Ascending aorta (tissue), 2 donors: ENCODE measurements around the gene AMN. TPM values are rescaled to one million over a fixed set of nuclear protein-coding genes. Genes with fewer than 3 reads are reported as not detected.
"Not testable (repeated sequence)": the region's sequence is repeated elsewhere in the genome, so short reads cannot be mapped to it uniquely, and the experiment has no call there.

Experiments
- DNase-seq, 2 donors: peaks; one replicate each; pipeline ENCODE4 v3.0.0-alpha.2; 2019; ENCODE audit warnings: low spot score in 2 of 2
- H3K27ac ChIP-seq, 2 donors: fragments of 200-600 bp; sonication (generic); one replicate each; pipeline ENCODE4 v1.5.1; 2016 to 2017; ENCODE audit warnings: mild to moderate bottlenecking in 1 of 2
- H3K27me3 ChIP-seq: fragments of 200-600 bp; sonication (generic); one replicate; pipeline ENCODE4 v1.5.1; 2017
- H3K36me3 ChIP-seq, 2 donors: fragments of 200-600 bp; sonication (generic); one replicate each; pipeline ENCODE4 v1.5.1; 2016
- H3K4me1 ChIP-seq, 2 donors: fragments of 200-600 bp; sonication (generic); one replicate each; pipeline ENCODE4 v1.5.1; 2016 to 2017; ENCODE audit warnings: mild to moderate bottlenecking in 1 of 2
- H3K4me3 ChIP-seq, 2 donors: fragments of 200-600 bp; sonication (generic); one replicate each; pipeline ENCODE4 v1.5.1; 2016 to 2017; ENCODE audit warnings: mild to moderate bottlenecking in 1 of 2
- H3K9me3 ChIP-seq, 2 donors: fragments of 200-600 bp; sonication (generic); one replicate each; pipeline ENCODE4 v1.5.1; 2016
- intact Hi-C: fragments of 100-400 bp; cut with DNase I; formaldehyde crosslinking; loops from one replicate; pipeline ENCODE4 v1.15.1; 2023
- total RNA-seq: library from RNA; depleted of rRNA; stranded (reverse); fragments of >200 nt; gene quantifications from one replicate; pipeline ENCODE4 v1.1.0, GENCODE V29; 2016
- TF ChIP-seq, protein P1 (sequence below), 3 experiments: fragments of 200-600 bp in 2 of 3; fragments of 450-650 bp in 1 of 3; sonication (generic) in 2 of 3; IDR thresholded peaks; one replicate each; pipeline ENCODE4 v1.5.1; 2016 to 2019; ENCODE audit warnings: antibody characterized with exemption in 3 of 3, mild to moderate bottlenecking in 1 of 3, moderate library complexity in 1 of 3

The AMN gene
- total RNA-seq = 0.32 TPM

DNA sequence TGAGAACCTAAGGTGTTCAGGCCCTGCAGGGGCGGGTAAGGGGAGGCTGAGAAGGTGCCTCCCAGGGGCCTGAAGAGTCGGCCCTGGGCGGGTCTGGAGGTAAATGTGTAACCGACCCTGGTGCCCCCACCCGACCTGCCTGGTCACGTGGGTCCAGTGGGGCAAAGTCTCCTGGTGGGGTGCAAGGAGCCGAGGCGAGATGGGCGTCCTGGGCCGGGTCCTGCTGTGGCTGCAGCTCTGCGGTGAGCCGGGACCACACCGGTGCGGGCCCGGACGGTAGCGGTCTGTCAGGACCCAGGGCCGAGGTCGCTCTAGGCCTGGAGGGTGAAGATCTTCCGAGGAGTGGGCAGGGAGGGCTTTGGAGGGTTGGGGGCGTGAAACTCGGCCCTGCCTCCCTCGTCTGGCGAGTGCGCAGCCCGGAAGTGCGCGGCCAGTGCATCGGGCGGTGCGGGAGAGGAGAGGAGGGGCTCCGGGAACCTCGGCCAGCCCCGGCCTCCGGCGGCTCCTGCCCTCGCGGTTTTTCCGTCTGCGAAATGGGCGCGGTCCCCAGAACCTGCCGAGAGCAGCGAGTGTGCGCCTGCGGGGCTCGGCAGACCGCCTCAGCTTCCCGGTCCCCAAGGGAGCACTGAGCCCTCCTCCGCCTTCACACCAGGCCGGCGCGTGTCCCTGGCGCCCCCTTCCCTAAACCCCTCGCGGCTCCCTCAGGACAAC, at the start of gene AMN:
Gene AMN, plus strand, starts transcription at position 174 of the 711 bp plus-strand sequence. Its CDS starts 26 bp downstream, at position 200.
- H3K4me1 ChIP-seq = peaks cover 0 to 3% of the 10 kb centered on the region in 2 donors
- no peaks in the 10 kb centered on the region for H3K27me3 ChIP-seq
- peak within 1 kb of the TSS in 1 of 2 donors; percentile 29 for H3K4me3 ChIP-seq
- no peaks in the 10 kb centered on the region for H3K36me3 ChIP-seq
- TF ChIP-seq, protein P1, sequence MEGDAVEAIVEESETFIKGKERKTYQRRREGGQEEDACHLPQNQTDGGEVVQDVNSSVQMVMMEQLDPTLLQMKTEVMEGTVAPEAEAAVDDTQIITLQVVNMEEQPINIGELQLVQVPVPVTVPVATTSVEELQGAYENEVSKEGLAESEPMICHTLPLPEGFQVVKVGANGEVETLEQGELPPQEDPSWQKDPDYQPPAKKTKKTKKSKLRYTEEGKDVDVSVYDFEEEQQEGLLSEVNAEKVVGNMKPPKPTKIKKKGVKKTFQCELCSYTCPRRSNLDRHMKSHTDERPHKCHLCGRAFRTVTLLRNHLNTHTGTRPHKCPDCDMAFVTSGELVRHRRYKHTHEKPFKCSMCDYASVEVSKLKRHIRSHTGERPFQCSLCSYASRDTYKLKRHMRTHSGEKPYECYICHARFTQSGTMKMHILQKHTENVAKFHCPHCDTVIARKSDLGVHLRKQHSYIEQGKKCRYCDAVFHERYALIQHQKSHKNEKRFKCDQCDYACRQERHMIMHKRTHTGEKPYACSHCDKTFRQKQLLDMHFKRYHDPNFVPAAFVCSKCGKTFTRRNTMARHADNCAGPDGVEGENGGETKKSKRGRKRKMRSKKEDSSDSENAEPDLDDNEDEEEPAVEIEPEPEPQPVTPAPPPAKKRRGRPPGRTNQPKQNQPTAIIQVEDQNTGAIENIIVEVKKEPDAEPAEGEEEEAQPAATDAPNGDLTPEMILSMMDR (IDR thresholded peaks at IDR 0.05) = no peak
- no peak within 1 kb of the TSS for H3K27ac ChIP-seq
- intact Hi-C loops = no loop called here
- no peaks in the 10 kb centered on the region for H3K9me3 ChIP-seq
- no peak for DNase-seq

DNA sequence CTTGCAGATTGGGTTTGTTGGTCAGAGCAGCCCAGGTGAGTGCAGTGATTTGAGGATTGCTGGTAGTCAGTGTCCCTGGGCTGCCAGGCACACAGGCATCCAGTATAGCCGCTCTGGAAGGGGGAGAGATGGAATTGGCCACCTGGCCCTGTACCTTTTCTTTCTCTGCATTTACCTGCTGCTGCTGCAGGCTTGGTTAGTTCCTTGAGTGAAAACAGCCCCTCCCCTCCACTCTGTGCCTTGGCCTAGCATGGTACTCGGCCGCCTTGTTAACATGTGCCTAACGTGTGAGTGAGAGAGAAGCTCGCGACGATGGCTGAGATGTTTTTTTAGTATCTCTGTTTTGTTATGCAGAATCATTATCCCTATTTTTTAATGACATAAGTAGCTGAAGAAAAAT, 49.3 kb upstream of the AMN start:
- H3K9me3 ChIP-seq = no peaks in the 10 kb centered on the region
- DNase-seq = no peak
- intact Hi-C loops = no loop called here

GRCh38 chr14:102873546-102874061, 48.9 kb upstream of the AMN start:
- no peak for DNase-seq
- intact Hi-C loops = no loop called here
- no peak overlapping the region for H3K4me3 ChIP-seq
- H3K9me3 ChIP-seq = no peaks in the 10 kb centered on the region
- no peaks in the 10 kb centered on the region for H3K27me3 ChIP-seq
- peaks cover 3 to 30% of the 10 kb centered on the region in 2 donors for H3K36me3 ChIP-seq
- TF ChIP-seq, protein P1 (IDR thresholded peaks at IDR 0.05) = no peak
- H3K27ac ChIP-seq = no peak overlapping the region
- H3K4me1 ChIP-seq = no peaks in the 10 kb centered on the region

More for the DNA sequence above, 49.3 kb upstream of the AMN start:
- Histone ChIP-seq H3K4me1 (no peaks in the 10 kb centered on the region), H3K36me3 (peaks cover 3 to 30% of the 10 kb centered on the region in 2 donors), H3K27me3 (no peaks in the 10 kb centered on the region), H3K4me3 (no peak overlapping the region), H3K27ac (no peak overlapping the region)
- TF ChIP-seq, protein P1 (IDR thresholded peaks at IDR 0.05) = no peak

DNA sequence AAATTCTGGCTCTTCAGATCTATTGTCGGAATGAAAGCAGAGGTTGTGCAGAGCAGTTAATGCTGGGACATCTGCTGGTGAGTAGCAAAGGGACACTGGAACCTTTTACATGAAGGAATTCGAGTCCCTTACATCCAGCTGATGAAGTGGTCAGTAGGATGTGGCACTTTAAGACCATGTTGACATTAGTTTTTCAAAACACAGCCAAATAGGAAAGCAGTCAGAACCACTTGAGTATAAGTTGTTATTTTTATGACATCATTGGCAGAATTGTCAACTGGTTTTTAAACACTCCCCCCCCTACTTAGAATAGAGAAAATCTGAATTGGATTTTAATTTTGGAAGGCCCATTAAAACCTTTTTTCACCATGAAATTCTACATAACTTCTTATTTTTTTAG, 46.8 kb upstream of the AMN start:
- H3K36me3 ChIP-seq = peaks cover 3 to 30% of the 10 kb centered on the region in 2 donors

GRCh38 chr14:102877511-102877910, 45.0 kb upstream of the AMN start:
- H3K27me3 ChIP-seq, intact Hi-C loops, H3K27ac ChIP-seq, H3K4me1 ChIP-seq, H3K9me3 ChIP-seq, H3K4me3 ChIP-seq: not testable (repeated sequence)
- peak in 1 of 2 donors; percentile 0 for DNase-seq
- H3K36me3 ChIP-seq = peaks cover 3 to 25% of the 10 kb centered on the region in 2 donors

More for the DNA sequence above, 46.8 kb upstream of the AMN start:
- Histone ChIP-seq H3K27me3 (no peaks in the 10 kb centered on the region), H3K9me3 (no peaks in the 10 kb centered on the region), H3K4me3 (no peak overlapping the region), H3K27ac (no peak overlapping the region), H3K4me1 (no peaks in the 10 kb centered on the region)
- no peak for DNase-seq
- TF ChIP-seq, protein P1 (IDR thresholded peaks at IDR 0.05) = no peak
- intact Hi-C loops = no loop called here

GRCh38 chr14:102878174-102878969, 44.1 kb upstream of the AMN start:
- Histone ChIP-seq H3K27ac (no peak overlapping the region), H3K4me3 (no peak overlapping the region), H3K27me3 (no peaks in the 10 kb centered on the region), H3K4me1 (no peaks in the 10 kb centered on the region), H3K9me3 (no peaks in the 10 kb centered on the region), H3K36me3 (peaks cover 3 to 22% of the 10 kb centered on the region in 2 donors)
- TF ChIP-seq, protein P1 (IDR thresholded peaks at IDR 0.05) = no peak
- DNase-seq = no peak
- intact Hi-C loops = no loop called here
